SHP77 treated with DMSO at 0.1 percent for 48 hours (cell line): ENCODE measurements around the gene THAP2.
"Not testable (repeated sequence)": the region's sequence is repeated elsewhere in the genome, so short reads cannot be mapped to it uniquely, and the experiment has no call there.

Source experiments
- DNase-seq: peaks from one replicate; lab custom pipeline; 2025; lab: John Stamatoyannopoulos, UW

The THAP2 gene

DNA sequence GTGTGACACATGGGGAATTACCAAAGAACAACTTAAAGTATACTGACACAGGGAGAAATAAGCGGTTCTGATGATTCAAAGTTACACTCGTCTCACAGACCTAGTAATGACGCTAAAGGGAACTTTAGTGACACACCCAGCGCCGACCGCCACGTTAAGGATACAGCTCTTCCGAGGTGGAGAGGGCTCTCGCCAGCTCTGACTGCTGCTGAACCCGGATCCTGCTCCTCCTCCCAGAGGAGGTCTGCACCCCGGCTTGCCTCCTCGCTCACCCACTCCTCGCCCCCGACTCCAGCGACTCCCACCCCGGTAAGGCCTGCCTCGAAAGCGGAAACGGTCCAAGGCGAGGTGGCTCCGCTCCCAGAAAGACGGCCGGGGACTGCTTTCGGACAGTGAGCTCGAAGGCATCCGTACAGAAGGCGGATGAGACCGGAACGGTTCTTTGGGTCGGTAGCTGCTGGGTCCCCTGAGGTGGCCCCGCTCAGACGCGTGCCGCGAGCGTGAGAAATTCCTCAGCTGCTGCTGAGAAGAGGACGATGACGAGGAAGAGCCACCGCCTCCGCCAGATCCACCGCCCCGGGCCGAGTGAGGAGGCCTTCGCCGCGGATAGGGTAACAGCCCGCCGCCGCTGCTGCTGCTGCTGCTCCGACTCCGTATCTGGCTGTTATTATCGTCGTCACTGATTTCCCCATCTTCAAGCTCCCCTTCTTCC lies 1.1 kb upstream of the THAP2 start:
- DNase-seq: no peak

DNA sequence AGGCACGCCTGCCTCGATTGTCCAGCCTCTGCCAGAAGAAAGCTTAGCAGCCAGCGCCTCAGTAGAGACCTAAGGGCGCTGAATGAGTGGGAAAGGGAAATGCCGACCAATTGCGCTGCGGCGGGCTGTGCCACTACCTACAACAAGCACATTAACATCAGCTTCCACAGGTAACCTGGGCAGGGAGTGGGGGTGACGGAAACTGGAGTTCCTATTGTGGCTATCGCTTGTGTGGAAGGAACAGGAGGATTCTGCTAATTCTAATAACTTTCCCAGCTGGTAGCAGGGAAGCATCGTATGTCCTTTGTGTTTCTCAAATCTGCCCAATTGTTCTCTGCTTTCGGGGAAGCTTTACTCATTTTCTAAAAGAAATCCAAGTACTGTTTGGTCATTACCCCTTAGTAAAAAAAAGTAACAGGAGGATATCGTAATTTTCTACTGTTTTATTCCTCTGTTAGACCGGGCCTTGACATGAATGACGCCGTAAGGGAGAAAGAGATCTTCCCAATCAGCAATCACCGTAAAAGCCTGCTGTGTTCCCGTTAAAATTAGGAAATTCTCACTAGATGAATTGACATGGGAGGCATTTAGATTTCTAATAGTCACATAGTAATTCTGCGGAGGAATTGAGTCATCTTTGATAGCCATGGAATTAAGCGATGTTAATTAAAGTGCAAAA lies 449 bp downstream of the THAP2 start:
- no peak for DNase-seq

DNA sequence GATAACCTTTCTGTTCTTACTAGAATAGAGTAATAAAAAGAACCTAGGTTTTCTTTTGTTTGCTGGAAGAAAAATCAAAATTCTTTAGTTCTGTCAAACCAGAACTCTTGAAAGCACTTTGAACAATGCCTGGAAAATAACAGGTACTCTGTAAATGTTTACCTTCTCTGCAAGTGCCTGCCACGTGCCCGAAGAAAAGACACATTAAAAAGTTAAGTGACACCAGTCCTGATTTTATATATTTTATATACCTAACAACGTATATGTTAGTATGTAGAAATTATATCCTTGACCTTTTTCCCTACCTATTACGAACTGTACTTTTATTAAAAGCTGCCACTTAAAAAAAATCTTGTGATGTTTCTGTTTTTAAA lies 976 bp downstream of the THAP2 start:
- DNase-seq: no peak

DNA sequence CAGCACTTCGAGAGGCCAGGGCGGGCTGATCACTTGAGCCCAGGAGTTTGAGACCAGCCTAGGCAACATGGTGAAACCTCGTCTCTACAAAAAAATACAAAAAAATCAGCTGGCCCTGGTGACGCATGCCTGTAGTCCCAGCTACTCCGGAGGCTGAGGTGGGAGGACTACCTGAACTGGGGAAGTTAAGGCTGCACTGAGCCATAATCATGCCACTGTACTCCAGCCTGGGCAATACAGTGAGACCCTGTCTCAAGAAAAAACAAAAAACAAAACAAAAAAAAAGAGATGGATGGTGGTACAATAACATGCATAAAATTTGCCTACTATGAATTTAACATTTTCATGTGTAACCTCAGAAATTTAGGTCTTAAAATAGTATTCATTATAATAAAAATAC lies 2.2 kb downstream of the THAP2 start:
- no peak for DNase-seq

DNA sequence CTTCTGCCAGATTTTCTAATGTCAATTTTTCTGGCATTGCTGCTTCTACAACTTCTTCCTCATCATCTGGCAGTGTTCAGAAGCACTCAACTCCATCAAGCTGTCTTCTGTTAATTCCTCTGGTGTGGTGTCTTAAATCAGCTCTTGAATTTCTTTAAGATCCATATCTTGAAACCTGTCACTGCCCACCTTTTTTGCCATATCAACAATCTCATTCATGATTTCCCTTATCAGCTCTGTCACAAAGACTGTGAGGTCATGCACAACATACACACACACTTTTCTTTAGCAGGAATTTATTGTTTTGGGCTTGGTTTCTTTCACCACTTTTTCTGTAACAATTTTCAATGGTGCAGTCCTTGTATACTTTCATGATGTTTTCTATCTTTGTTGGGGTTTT lies 7.2 kb downstream of the THAP2 start:
- DNase-seq: no peak

DNA sequence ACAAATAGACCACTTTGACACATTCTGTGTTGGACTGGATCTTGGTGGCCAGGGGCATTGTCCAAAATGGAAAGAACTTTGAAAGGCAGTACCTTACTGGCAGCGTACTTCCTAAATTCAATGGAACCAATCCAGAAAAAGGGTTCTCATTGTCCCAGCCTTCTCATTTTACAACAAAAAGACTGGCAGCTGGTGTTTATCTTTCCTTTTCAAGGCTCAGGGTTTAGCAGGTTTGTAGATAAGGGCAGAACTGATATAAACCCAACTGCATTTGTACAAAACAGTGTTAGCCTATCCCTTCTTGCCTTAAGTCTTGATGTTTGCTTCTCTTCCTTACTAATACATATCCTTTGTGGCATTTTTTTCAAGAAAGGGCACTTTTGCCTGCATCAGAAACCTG lies 7.7 kb downstream of the THAP2 start:
- no peak for DNase-seq

DNA sequence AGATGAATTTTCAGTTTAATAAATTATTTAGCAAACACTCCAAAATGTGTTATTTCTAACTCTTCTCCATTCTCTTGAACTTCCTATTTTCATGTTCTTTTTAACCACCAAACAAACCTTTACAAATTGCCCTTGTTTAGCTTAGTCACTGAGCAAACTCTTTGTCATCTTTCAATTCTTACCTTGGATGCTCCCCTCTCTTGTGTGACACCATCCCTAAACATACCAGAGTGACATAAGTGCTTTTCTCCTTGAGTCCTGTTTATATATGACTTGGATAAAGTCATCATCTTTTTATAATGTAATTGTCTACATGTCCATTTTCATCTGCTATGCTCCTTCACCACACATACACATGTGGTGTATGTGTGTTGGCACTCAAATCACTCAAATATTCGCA lies 18.4 kb downstream of the THAP2 start:
- no peak for DNase-seq

DNA sequence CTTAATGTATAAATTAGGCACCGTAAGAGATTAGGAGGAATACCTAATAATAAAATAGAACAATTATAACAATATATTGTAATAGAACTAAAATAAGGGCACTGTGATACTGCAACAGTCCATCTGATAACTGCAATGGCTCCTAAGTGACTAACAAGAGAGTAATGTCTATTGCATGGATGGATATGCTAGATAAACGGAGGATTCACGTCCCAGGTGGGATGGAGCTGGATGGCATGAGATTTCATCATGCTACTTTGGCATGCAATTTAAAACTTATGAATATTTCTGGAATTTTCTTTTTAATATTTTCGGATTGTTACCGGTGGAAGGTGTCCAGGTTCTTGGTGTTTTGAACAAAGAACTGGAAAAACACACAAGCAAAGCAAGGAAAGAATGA lies 19.5 kb downstream of the THAP2 start:
- DNase-seq: no peak

DNA sequence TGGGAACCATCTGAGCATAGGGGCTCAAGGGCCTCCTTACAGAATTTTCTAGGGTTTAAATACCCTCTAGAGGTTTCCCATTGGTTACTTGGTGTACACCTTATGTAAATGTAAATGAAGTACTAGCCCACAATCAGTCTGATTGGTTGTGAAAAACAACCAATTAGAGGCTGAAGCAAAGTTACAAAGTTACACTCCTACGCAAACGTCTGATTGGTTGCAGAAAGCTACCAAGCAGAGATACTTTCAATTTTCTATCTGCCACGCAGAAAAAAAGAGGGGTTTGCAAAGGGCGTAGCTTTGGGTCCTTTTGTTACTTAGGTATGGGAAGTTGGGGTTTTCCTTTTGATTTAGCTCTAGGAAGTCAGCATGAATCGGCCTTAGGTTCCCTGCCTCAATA lies 20.0 kb downstream of the THAP2 start:
- no peak for DNase-seq

DNA sequence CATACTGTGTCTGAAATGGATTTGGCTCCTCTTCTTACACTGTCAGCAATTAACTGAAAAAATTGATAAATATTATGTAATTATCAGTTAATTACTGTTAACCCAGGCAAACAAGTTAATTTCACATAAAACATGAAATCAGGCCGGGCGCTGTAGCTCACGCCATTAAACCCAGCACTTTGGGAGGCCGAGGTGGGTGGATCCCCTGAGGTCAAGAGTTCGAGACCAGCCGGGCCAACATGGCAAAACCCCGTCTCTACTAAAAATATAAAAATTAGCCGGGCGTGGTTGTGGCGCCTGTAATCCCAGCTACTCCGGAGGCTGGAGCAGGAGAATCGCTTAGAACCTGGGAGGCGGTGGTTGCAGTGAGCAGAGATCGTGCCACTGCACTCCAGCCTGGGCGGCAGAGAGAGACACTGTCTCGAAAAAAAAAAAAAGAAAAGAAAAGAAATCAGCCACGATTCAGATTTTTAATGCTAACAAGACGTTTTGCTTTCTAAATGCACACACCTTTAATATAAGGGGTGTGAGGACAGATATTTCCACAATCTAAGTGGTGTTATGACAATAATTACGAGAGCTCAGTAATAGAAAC lies 21.3 kb downstream of the THAP2 start:
- DNase-seq: no peak

DNA sequence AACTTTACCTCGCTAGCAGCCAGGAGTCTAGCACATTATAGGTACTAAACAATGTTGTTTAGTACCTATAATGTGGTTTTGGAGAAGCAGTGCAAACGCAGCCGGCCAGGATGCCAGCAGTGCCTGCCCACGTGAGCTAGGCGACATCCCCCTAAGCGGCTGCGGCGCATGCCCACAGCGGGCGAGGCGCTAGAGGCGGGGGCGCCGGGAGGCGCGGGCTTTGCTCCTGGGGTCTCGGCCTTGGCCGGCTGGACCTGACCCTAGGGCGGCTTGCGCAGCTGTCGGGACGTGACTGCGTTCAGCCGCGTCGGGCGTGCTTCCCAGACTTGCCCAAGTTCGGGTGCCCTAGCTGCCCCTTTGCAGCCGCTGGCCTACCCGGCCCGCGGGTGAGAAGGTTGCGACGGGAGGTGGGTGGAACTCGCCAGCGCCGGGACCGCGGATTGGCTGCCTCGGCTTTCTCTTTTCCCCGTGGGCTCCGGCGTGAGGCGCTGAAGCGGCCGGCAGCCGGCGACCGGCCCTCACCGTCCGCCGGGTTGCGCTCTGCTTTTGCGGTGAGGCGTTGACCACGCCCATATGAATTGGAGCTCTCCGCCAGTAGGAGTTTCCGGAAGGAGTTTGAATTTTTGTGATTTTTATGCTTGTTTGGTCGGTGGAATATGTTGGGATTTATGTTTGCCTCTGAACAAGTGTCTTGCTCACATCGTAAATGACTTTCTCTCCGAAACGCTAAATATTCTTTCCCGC lies 22.0 kb downstream of the THAP2 start, which contains the start of gene TMEM19:
Gene TMEM19 (plus strand): TSS at position 169 of the 744 bp plus-strand sequence. CDS start 599 bp downstream, outside the sequence.
- peak; percentile 72 for DNase-seq

DNA sequence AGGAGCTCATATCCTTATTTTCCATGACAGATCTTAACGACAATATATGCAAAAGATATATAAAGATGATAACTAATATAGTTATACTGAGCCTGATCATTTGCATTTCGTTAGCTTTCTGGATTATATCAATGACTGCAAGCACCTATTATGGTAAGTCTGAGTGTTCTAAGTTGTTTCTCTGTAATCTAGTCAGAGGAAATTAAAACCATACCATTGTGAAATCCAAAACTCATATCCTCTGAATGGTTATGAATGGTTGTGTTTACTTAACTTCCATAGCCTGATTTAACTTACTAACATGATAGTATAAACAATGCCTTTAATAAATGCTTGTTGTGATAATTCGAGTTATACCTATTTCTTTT lies 22.5 kb downstream of the THAP2 start:
- no peak for DNase-seq

DNA sequence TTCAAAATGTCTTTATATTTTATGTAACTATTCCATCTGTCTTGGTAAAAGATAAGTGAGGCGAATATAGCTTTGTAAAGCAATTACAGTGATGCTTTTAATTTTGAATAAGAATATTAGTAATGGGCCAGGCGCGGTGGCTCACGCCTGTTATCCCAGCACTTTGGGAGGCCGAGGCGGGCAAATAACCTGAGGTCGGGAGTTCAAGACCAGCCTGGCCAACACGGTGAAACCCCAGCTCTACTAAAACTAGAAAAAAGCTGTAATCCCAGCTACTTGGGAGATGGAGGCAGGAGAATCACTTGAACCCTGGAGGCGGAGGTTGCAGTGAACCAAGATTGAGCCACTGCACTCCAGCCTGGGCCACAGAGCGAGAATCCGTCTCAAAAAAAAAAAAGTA lies 23.1 kb downstream of the THAP2 start:
- DNase-seq: not testable (repeated sequence)

DNA sequence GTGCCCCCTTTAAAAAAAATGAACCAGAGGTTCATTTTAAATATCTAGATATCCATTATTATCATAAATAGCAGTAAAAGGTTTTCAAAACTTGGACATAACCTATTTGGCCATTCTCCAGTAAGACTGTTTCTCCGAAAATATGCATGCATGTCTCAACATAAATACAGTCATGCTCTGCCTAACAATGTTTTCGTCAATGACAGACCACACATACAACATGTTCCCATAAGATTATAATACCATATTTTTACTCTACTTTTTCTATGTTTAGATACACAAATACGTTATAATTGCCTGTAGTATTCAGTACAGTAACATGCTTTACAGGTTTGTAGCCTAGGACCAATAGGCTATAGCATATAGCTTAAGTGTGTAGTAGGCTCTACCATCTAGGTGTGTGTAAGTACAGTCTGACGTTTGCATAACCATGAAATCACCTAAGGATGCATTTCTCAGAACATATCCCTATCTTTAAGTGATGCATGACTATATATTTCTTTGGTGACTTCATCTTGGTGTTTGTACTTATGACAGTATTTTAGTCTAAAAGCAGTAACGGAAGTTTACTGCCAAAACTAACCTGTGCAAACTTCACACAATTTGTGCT lies 25.0 kb downstream of the THAP2 start:
- no peak for DNase-seq

DNA sequence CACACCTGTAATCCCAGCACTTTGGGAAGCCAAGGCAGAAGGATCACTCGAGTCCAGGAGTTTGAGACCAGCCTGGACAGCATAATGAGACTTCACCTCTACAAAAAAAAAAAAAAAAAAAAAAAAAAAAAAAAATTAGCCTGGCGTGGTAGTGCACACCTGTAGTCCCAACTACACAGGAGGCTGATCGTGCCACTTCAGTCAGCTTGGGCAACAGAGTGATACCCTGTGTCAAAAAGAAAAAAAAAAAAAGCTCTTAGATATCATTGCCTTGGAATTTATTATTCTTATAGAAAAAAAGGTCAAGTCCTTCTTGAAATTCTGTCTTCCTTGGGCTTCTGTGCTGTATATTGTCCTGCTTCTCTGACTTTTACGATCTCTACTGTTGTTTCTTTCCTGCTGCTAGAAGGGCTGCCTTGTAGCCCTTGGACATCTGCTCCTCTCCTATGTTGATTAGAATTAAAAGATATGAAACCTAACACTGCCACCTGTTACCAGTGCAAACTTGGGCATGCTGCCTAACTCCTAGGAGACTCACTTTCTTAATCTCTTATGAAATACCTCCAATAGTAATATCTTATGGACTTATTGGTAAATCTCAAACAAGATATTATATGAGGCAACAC lies 27.5 kb downstream of the THAP2 start:
- no peak for DNase-seq

DNA sequence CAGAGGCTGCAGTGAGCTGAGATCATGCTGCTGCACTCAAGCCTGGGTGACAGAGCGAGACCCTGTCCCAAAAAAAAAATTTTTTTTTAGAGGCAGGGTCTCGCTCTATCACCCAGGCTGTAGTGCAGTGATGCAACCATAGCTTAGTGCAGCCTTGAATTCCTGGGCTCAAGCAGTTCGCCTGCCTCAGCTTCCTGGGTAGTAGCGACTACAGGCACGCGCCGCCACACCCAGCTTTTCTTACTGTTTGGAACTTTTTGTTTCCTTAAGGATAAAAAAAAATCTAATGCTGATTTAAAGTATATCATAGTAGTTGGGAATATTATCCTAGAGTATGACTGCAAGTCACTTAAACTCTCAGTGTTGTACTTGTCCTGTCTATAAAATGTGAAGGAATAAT lies 29.0 kb downstream of the THAP2 start:
- DNase-seq: no peak

DNA sequence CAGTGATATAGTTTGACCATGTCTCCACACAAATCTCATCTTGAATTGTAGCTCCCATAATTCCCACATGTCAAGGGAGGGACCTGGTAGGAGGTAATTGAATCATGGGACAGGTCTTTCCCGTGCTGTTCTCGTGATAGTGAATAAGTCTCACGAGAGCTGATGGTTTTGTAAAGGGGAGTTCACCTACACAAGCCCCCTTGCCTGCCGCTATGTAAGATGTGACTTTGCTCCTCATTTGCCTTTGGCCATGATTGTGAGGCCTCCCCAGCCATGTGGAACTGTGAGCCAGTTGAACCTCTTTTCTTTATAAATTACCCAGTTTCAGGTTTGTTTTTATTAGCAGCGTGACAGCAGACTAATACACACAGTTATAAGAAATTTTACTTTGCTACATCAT lies 29.6 kb downstream of the THAP2 start:
- not testable (repeated sequence) for DNase-seq

DNA sequence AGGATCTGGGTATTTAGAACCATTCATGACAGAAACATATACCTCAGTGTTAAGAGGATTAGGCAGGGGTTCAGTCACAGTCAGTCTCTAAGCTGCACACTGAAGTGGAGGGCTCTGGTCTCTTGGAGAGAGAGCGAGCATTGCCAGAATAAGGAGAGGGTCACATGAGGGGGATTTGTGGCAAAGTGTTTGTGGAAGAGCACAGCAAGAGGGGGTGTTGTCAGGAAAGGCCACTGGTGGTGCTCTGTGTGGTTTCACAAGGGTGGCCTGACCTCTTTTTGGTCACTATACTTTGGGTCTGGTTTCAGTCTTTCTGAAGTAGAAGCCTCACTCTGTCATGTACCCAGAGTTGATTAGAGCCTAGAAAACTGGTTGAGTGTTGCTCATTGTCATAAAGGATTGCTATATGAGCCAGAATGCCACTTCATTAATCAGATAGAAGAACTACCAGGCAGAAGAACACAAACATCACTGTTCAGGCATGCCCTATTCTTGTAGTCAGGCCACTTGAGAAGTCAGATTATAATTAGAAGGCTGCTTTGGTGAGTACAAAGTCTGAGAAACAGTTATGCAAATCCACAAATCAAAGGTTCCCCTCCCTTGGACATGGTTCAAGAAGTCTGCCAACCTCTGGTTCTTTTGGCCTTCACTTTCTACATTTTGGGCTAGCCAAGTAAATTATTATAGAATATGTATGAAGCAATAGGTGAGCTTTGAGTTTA lies 30.2 kb downstream of the THAP2 start:
- no peak for DNase-seq

DNA sequence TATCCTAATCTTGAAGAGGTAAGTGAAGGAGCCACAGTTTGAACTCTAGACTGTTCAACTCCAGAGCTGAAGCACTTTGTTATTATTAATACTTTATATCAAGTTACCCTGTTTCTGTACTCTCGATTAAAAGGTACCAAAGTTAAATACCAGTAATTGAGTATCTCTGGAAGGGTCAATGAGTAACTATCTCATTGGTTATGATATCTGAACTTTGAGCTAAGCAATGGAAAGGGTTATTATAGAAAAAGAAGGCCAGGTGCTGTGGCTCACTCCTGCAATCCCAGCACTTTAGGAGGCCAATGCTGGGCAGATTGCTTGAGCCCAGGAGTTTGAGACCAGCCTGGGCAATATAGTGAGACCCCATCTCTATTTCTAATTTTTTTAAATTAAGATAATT lies 31.7 kb downstream of the THAP2 start:
- DNase-seq: no peak

DNA sequence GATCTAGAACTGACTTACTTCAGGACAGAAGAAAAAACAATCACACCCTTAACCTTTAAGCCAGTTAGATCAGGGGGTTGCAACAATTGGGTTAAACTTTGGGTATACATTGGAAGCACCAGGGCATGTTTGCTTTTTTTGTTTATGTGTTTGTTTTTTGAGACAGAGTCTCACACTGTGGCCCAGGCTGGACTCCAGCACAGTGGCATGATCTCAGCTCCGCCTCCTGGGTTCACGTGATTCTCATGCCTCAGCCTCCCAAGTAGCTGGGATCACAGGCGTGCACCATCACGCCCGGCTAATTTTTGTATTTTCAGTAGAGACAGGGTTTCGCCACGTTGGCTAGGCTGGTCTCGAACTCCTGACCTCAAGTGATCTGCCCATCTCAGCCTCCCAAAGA lies 38.1 kb downstream of the THAP2 start:
- DNase-seq: not testable (repeated sequence)

DNA sequence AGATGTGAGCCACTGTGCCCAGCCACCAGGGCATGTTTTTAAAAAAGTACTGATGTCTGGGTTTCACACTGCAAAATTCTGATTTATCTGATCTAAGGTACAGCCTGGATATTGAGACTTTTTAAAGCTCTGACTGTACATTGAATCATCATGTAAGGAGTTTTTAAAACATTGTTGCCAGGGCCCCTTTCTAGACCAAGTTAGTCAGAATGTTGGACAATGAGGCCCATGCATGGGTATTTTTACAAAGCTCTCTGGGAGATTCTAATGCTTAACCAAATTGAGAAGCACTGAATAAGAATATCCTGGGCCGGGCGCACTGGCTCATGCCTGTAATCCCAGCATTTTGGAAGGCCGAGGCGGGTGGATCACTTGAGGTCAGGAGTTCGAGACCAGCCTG lies 38.5 kb downstream of the THAP2 start:
- DNase-seq: no peak
